Activated CD4-positive, alpha-beta memory T cell treated with anti-CD3 and anti-CD28 coated beads, Interleukin-2, amount 10 ng/mL, durations not matched to agents 7 days and 5 days (primary cell): Measurements from ENCODE around the gene TNFRSF8. TPM values are rescaled to one million over a fixed set of nuclear protein-coding genes. Genes with fewer than 3 reads are reported as not detected.
"Not testable (repeated sequence)": the region's sequence is repeated elsewhere in the genome, so short reads cannot be mapped to it uniquely, and the experiment has no call there.

Experiments
- CTCF ChIA-PET: fragments of 350-600 bp; sonication (Branson Sonifier 250); formaldehyde crosslinking; loops from one replicate; lab custom pipeline; 2021; ENCODE audit warnings: antibody characterized with exemption, inconsistent platforms; lab: Charles Lee
- POLR2A ChIA-PET: fragments of 350-600 bp; sonication (Branson Sonifier 250); formaldehyde crosslinking; loops from one replicate; lab custom pipeline; 2021; ENCODE audit warnings: antibody characterized with exemption; lab: Charles Lee
- DNase-seq: peaks from one replicate; pipeline ENCODE4 v3.0.0-alpha.2; 2020
- H3K27ac Mint-ChIP-seq: one replicate; pipeline ENCODE4 v1.8.0; 2021; ENCODE audit warnings: mild to moderate bottlenecking, mixed read lengths
- H3K27me3 Mint-ChIP-seq: one replicate; pipeline ENCODE4 v1.8.0; 2021; ENCODE audit warnings: mixed read lengths
- H3K36me3 Mint-ChIP-seq: one replicate; pipeline ENCODE4 v1.8.0; 2021; ENCODE audit warnings: low read depth, mixed read lengths
- H3K4me1 Mint-ChIP-seq: one replicate; pipeline ENCODE4 v1.8.0; 2021; ENCODE audit warnings: mixed read lengths
- H3K4me3 Mint-ChIP-seq: one replicate; pipeline ENCODE4 v1.8.0; 2021; ENCODE audit warnings: mild to moderate bottlenecking, mixed read lengths
- H3K9me3 Mint-ChIP-seq: one replicate; pipeline ENCODE4 v1.8.0; 2021; ENCODE audit warnings: mixed read lengths
- total RNA-seq, 2 experiments: library from RNA; stranded (reverse); gene quantifications; one replicate each; pipeline ENCODE4 v1.2.3, GENCODE V29; 2021

Gene TNFRSF8
- total RNA-seq, 2 experiments from 2014 or later, result 32.9 to 34.3 TPM

GRCh38 chr1:12040457-12041051 lies 22.5 kb upstream of the TNFRSF8 start:
- Mint-ChIP-seq H3K4me3 (no peak overlapping the region), H3K9me3 (no peaks in the 10 kb centered on the region), H3K4me1 (peaks cover 46% of the 10 kb centered on the region), H3K27ac (peak overlapping the region; percentile 69), H3K36me3 (peaks cover 1% of the 10 kb centered on the region), H3K27me3 (peaks cover 1% of the 10 kb centered on the region)
- CTCF ChIA-PET, result no interaction called here
- POLR2A ChIA-PET, result interaction anchor here (0.9 to 6.9 kb wide), 8 partner anchors 8 to 131 kb away, joined by 3 to 73 read pairs (median 6); no protein-coding TSS in a partner anchor
- no peak for DNase-seq

- CTCF ChIA-PET, result interaction anchor here (0.6 to 0.7 kb wide), 2 partner anchors 35 to 382 kb away, joined by 3 to 4 read pairs; no protein-coding TSS in a partner anchor
- H3K36me3 Mint-ChIP-seq, result not testable (repeated sequence)
Observed at GRCh38 chr1:12044187-12044877, 18.8 kb upstream of the TNFRSF8 start.

DNA sequence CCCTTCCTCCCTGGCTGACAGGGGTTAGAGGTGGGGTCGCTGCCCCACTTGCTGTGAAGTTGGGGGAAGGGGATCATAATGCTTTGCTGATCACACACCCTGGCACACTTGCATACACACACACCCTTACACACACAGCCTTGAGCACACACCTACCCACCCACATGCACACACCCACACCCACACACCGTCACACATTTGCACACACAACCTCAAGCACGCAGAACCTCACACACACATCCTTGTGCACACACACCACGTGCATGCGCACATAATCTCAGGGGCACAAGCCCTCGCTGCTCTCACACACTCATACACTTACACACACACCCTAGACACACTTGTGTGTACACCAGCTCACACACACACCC lies 16.4 kb upstream of the TNFRSF8 start:
- H3K9me3 Mint-ChIP-seq, result no peaks in the 10 kb centered on the region
- no peak overlapping the region for H3K27ac Mint-ChIP-seq
- CTCF ChIA-PET, result interaction anchor here (1.0 to 1.8 kb wide), 6 partner anchors 10 to 78 kb away, joined by 3 to 12 read pairs (median 4); partner anchors contain the start of gene MIIP
- POLR2A ChIA-PET, result interaction anchor here (0.6 to 9.6 kb wide), 10 partner anchors 10 to 138 kb away, joined by 3 to 124 read pairs (median 12); partner anchors contain the start of genes MIIP and TNFRSF8
- H3K4me3 Mint-ChIP-seq, result no peak overlapping the region
- no peak for DNase-seq
- H3K4me1 Mint-ChIP-seq, result peaks cover 31% of the 10 kb centered on the region
- no peaks in the 10 kb centered on the region for H3K36me3 Mint-ChIP-seq
- peaks cover 1% of the 10 kb centered on the region for H3K27me3 Mint-ChIP-seq

More at GRCh38 chr1:12044187-12044877, 18.8 kb upstream of the TNFRSF8 start:
- peaks cover 40% of the 10 kb centered on the region for H3K4me1 Mint-ChIP-seq
- POLR2A ChIA-PET, result interaction anchor here (0.6 to 9.6 kb wide), 6 partner anchors 19 to 135 kb away, joined by 3 to 124 read pairs (median 14); partner anchors contain the start of genes MIIP and TNFRSF8
- not testable (repeated sequence) for H3K27me3 Mint-ChIP-seq, DNase-seq, H3K9me3 Mint-ChIP-seq, H3K4me3 Mint-ChIP-seq
- H3K27ac Mint-ChIP-seq, result peak overlapping the region; percentile 71

DNA sequence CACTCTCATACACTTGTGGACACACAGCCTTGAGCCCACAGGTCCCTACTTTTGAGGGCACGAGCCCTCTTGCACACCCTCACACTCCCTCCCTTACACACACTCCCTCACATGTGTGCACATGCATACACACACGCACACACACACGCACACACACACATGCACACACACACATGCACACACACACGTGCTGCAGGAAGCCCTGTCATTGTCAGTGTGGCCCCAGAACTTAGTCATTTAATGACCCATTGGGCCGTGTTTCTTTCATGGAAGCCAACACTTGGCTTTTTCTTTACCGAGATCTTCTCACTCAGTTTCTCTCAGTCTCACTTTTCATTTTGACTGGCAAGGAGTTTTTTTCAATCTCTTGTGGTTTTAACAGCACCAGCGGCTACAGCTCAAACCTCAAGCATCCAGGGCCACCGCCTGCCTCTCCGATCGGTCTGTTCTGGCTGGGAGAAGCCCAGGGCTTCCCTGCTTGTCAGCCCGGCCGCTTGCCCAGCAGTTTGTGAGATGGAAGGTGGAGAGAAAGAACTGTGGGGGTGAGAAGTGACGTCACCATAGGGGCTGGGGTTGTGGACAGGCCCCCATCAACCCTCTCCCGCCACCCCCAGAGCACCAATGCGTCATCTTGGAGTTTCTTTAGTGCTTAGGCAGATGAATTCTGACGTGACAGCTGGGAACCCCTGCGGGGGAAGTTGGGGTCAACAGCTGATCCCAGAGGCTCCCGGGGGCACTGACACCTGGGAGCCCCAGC lies 15.8 kb upstream of the TNFRSF8 start:
- ChIA-PET CTCF (interaction anchor here (0.6 to 1.8 kb wide), 8 partner anchors 10 to 77 kb away, joined by 3 to 12 read pairs (median 4); partner anchors contain the start of gene MIIP), POLR2A (interaction anchor here (0.6 to 9.6 kb wide), 9 partner anchors 7 to 138 kb away, joined by 3 to 124 read pairs (median 20); partner anchors contain the start of genes MIIP and TNFRSF8)
- H3K36me3 Mint-ChIP-seq, result no peaks in the 10 kb centered on the region
- H3K4me3 Mint-ChIP-seq, result no peak overlapping the region
- H3K4me1 Mint-ChIP-seq, result peaks cover 35% of the 10 kb centered on the region
- H3K27me3 Mint-ChIP-seq, result peaks cover 1% of the 10 kb centered on the region
- DNase-seq, result peak; percentile 80
- no peak overlapping the region for H3K27ac Mint-ChIP-seq
- no peaks in the 10 kb centered on the region for H3K9me3 Mint-ChIP-seq

- Mint-ChIP-seq H3K9me3 (no peaks in the 10 kb centered on the region), H3K4me1 (peaks cover 45% of the 10 kb centered on the region)
Observed at GRCh38 chr1:12048372-12048771, 14.7 kb upstream of the TNFRSF8 start.

GRCh38 chr1:12049616-12050015 lies 13.5 kb upstream of the TNFRSF8 start:
- no peaks in the 10 kb centered on the region for H3K9me3 Mint-ChIP-seq
- POLR2A ChIA-PET, result interaction anchor here (0.7 to 9.6 kb wide), 3 partner anchors 17 to 141 kb away, joined by 3 to 124 read pairs (median 54); partner anchors contain the start of gene TNFRSF8
- no peak overlapping the region for H3K4me3 Mint-ChIP-seq
- DNase-seq, result no peak
- peaks cover 48% of the 10 kb centered on the region for H3K4me1 Mint-ChIP-seq
- no peaks in the 10 kb centered on the region for H3K36me3 Mint-ChIP-seq
- H3K27me3 Mint-ChIP-seq, result peaks cover 1% of the 10 kb centered on the region
- H3K27ac Mint-ChIP-seq, result peak overlapping the region; percentile 16
- CTCF ChIA-PET, result no interaction called here

More at GRCh38 chr1:12048372-12048771, 14.7 kb upstream of the TNFRSF8 start:
- ChIA-PET POLR2A (interaction anchor here (0.9 to 9.6 kb wide), 6 partner anchors 9 to 139 kb away, joined by 4 to 124 read pairs (median 21); partner anchors contain the start of genes PLOD1 and TNFRSF8), CTCF (interaction anchor here (1.8 kb wide), 1 partner anchor 18 kb away, joined by 12 read pairs; no protein-coding TSS in a partner anchor)
- DNase-seq, result no peak
- Mint-ChIP-seq H3K4me3 (no peak overlapping the region), H3K36me3 (no peaks in the 10 kb centered on the region), H3K27ac (no peak overlapping the region), H3K27me3 (peaks cover 1% of the 10 kb centered on the region)

DNA sequence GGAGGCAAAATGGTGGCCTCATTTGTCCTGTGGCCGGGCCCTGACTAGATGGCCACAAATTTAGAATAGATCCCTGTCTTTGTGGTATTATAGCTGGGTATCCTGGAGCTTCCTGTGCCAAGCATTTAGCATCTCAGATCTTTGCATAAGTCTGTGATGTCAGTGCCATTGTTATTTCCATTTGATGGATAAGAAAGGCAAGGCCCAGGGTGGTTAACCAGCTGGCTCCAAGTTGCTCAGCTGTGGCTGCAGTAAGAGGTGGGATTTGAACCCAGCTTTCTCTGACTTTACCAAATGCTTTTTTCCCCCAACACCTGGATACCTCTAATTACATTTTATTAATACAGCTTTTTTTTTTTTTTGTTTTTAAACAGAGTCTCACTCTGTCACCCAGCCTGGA lies 11.7 kb upstream of the TNFRSF8 start:
- peaks cover 55% of the 10 kb centered on the region for H3K4me1 Mint-ChIP-seq
- no peaks in the 10 kb centered on the region for H3K36me3 Mint-ChIP-seq
- H3K9me3 Mint-ChIP-seq, result no peaks in the 10 kb centered on the region
- H3K27me3 Mint-ChIP-seq, result no peaks in the 10 kb centered on the region
- no peak for DNase-seq
- ChIA-PET POLR2A (interaction anchor here (0.7 to 9.6 kb wide), 11 partner anchors 9 to 142 kb away, joined by 3 to 124 read pairs (median 4); partner anchors contain the start of genes MIIP and TNFRSF8), CTCF (interaction anchor here (0.6 to 1.7 kb wide), 6 partner anchors 12 to 32 kb away, joined by 3 to 8 read pairs (median 6); partner anchors contain the start of genes MIIP and TNFRSF8)
- H3K4me3 Mint-ChIP-seq, result peak overlapping the region; percentile 28
- peak overlapping the region; percentile 78 for H3K27ac Mint-ChIP-seq

- CTCF ChIA-PET, result interaction anchor here (0.6 to 1.7 kb wide), 7 partner anchors 11 to 33 kb away, joined by 3 to 8 read pairs (median 5); partner anchors contain the start of genes MIIP and TNFRSF8
- Mint-ChIP-seq H3K9me3 (no peaks in the 10 kb centered on the region), H3K4me1 (peaks cover 62% of the 10 kb centered on the region), H3K27me3 (no peaks in the 10 kb centered on the region), H3K36me3 (no peaks in the 10 kb centered on the region), H3K4me3 (peak overlapping the region; percentile 32), H3K27ac (peak overlapping the region; percentile 78)
- peak; percentile 76 for DNase-seq
- POLR2A ChIA-PET, result interaction anchor here (0.6 to 9.6 kb wide), 11 partner anchors 9 to 143 kb away, joined by 3 to 124 read pairs (median 4); partner anchors contain the start of genes MIIP and TNFRSF8
Observed at GRCh38 chr1:12052008-12052573, 11.0 kb upstream of the TNFRSF8 start.

- H3K36me3 Mint-ChIP-seq, result no peaks in the 10 kb centered on the region
- H3K4me1 Mint-ChIP-seq, result peaks cover 73% of the 10 kb centered on the region
- POLR2A ChIA-PET, result interaction anchor here (4.5 to 9.6 kb wide), 2 partner anchors 13 to 144 kb away, joined by 47 to 124 read pairs; partner anchors contain the start of gene TNFRSF8
- CTCF ChIA-PET, result interaction anchor here (1.0 to 1.6 kb wide), 2 partner anchors 19 to 26 kb away, joined by 4 read pairs; no protein-coding TSS in a partner anchor
- peak overlapping the region; percentile 17 for H3K4me3 Mint-ChIP-seq
- peak overlapping the region; percentile 78 for H3K27ac Mint-ChIP-seq
- H3K27me3 Mint-ChIP-seq, result no peaks in the 10 kb centered on the region
- H3K9me3 Mint-ChIP-seq, result no peaks in the 10 kb centered on the region
- DNase-seq, result no peak
Observed at GRCh38 chr1:12052997-12053686, 10.0 kb upstream of the TNFRSF8 start.

DNA sequence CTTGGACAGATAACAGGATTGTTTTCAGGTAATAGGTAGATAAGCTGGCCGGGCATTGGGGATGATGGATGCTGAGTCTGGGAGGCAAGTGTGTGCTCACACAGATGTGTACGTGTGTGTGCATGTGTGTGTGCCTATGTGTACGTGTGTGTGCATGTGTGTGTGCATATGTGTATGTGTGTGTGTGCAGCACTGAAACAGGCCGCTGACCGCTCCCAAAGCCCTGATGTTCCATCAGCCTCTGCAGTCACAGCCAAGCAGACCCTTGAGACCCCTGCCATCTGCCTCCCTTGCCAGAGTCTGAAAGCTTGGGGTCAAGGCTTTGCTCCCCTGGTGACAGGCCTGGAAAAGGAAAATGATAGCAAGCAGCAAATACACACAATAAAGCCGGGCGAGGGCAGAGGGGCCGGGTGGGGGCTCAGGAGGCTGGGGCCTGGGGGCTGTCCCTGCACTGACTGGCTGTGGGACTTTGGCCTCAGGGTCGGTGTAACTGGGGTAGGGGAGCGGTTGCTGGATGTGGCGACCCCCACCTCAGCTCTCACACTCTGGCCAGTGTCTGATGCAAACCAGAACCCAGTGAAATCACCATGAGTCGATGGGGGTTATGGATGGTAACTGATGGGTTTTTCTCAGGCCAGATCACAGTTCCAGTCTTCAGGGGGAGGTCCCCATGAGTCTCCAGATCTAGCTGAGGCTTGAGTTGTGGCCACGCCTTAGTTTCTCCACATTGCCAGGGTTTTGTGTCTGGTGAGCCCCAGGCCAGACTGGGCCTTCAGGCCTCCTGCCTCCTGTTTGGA lies 9.2 kb upstream of the TNFRSF8 start:
- no peak overlapping the region for H3K27ac Mint-ChIP-seq
- ChIA-PET CTCF (interaction anchor here (0.9 kb wide), 1 partner anchor 9 kb away, joined by 3 read pairs; the partner anchor contains the start of gene TNFRSF8), POLR2A (interaction anchor here (1.0 to 9.6 kb wide), 4 partner anchors 12 to 145 kb away, joined by 3 to 124 read pairs (median 46); partner anchors contain the start of gene TNFRSF8)
- DNase-seq, result no peak
- peaks cover 80% of the 10 kb centered on the region for H3K4me1 Mint-ChIP-seq
- H3K27me3 Mint-ChIP-seq, result no peaks in the 10 kb centered on the region
- no peaks in the 10 kb centered on the region for H3K9me3 Mint-ChIP-seq
- H3K36me3 Mint-ChIP-seq, result no peaks in the 10 kb centered on the region
- no peak overlapping the region for H3K4me3 Mint-ChIP-seq
